H9 (cell line): Measurements from ENCODE around the gene CFHR2. TPM values are rescaled to one million over a fixed set of nuclear protein-coding genes. Genes with fewer than 3 reads are reported as not detected.

Source experiments
- DNase-seq: peaks from one replicate; pipeline ENCODE4 v3.0.0-alpha.2; 2017
- H2AFZ ChIP-seq: one replicate; pipeline ENCODE4 v1.6.1; 2013; ENCODE audit warnings: mild to moderate bottlenecking, low read length, control low read depth, moderate library complexity
- H2AK5ac ChIP-seq: 2 replicates; pipeline ENCODE4 v1.6.1; 2013; ENCODE audit warnings: low read length, control low read depth, mixed read lengths; ENCODE audit not compliant: insufficient read length
- H2BK120ac ChIP-seq: one replicate; pipeline ENCODE4 v1.6.1; 2013; ENCODE audit warnings: low read depth, mild to moderate bottlenecking, low read length, control low read depth, inconsistent platforms; ENCODE audit not compliant: poor library complexity, severe bottlenecking
- H2BK12ac ChIP-seq: 2 replicates; pipeline ENCODE4 v1.6.1; 2013; ENCODE audit warnings: low read length, control low read depth, mixed read lengths, low read depth; ENCODE audit not compliant: insufficient read length
- H2BK15ac ChIP-seq: 2 replicates; pipeline ENCODE4 v1.6.1; 2013; ENCODE audit warnings: low read depth, low read length, control low read depth
- H2BK20ac ChIP-seq: one replicate; pipeline ENCODE4 v1.6.1; 2013; ENCODE audit warnings: low read depth, mild to moderate bottlenecking, low read length, control low read depth, inconsistent platforms; ENCODE audit not compliant: poor library complexity, severe bottlenecking
- H2BK5ac ChIP-seq: 2 replicates; pipeline ENCODE4 v1.6.1; 2013; ENCODE audit warnings: low read length, control low read depth, mixed read lengths; ENCODE audit not compliant: insufficient read length
- H3K14ac ChIP-seq: 2 replicates; pipeline ENCODE4 v1.6.1; 2013; ENCODE audit warnings: low read length, control low read depth; ENCODE audit not compliant: insufficient read depth
- H3K18ac ChIP-seq: 2 replicates; pipeline ENCODE4 v1.6.1; 2013; ENCODE audit warnings: low read depth, mild to moderate bottlenecking, mixed read lengths, low read length, control low read depth; ENCODE audit not compliant: insufficient read length
- H3K23ac ChIP-seq: 2 replicates; pipeline ENCODE4 v1.6.1; 2013; ENCODE audit warnings: low read length, control low read depth, mixed read lengths, low read depth; ENCODE audit not compliant: insufficient read length
- H3K23me2 ChIP-seq: 2 replicates; pipeline ENCODE4 v1.6.1; 2013; ENCODE audit warnings: low read depth, mild to moderate bottlenecking, mixed read lengths, low read length, control low read depth; ENCODE audit not compliant: insufficient read length, poor library complexity, severe bottlenecking
- H3K27ac ChIP-seq: 2 replicates; pipeline ENCODE4 v1.5.1; 2013; ENCODE audit warnings: low read length, control low read depth, mixed read lengths, low read depth; ENCODE audit not compliant: insufficient read length
- H3K27me3 ChIP-seq: 2 replicates; pipeline ENCODE4 v1.6.1; 2013; ENCODE audit warnings: low read length, control low read depth, inconsistent platforms; ENCODE audit not compliant: insufficient read depth
- H3K4ac ChIP-seq: 2 replicates; pipeline ENCODE4 v1.6.1; 2013; ENCODE audit warnings: low read depth, mild to moderate bottlenecking, control low read depth, inconsistent platforms, low read length, moderate library complexity
- H3K4me1 ChIP-seq: 2 replicates; pipeline ENCODE4 v1.6.1; 2013; ENCODE audit warnings: low read length, control low read depth, inconsistent platforms; ENCODE audit not compliant: insufficient read depth
- H3K4me2 ChIP-seq: 2 replicates; pipeline ENCODE4 v1.6.1; 2013; ENCODE audit warnings: low read length, control low read depth, mixed read lengths; ENCODE audit not compliant: insufficient read length, insufficient read depth
- H3K56ac ChIP-seq: 2 replicates; pipeline ENCODE4 v1.6.1; 2013; ENCODE audit warnings: low read depth, mild to moderate bottlenecking, mixed read lengths, low read length, control low read depth; ENCODE audit not compliant: insufficient read length
- H3K79me1 ChIP-seq: 2 replicates; pipeline ENCODE4 v1.6.1; 2013; ENCODE audit warnings: low read depth, mild to moderate bottlenecking, moderate library complexity, low read length, control low read depth, inconsistent platforms; ENCODE audit not compliant: insufficient read depth, poor library complexity, severe bottlenecking
- H3K79me2 ChIP-seq: 2 replicates; pipeline ENCODE4 v1.6.1; 2013; ENCODE audit warnings: low read length, control low read depth, inconsistent platforms; ENCODE audit not compliant: insufficient read depth
- H3K9ac ChIP-seq: 2 replicates; pipeline ENCODE4 v1.6.1; 2013; ENCODE audit warnings: low read length, control low read depth, mixed read lengths; ENCODE audit not compliant: insufficient read length; ENCODE audit errors: extremely low read depth
- H3K9me3 ChIP-seq: one replicate; pipeline ENCODE4 v1.6.1; 2013; ENCODE audit warnings: low read depth, low read length, inconsistent platforms; ENCODE audit not compliant: control insufficient read depth
- H3T11ph ChIP-seq: one replicate; pipeline ENCODE4 v1.6.1; 2013; ENCODE audit warnings: mild to moderate bottlenecking, low read length, control low read depth, inconsistent platforms
- H4K20me1 ChIP-seq: one replicate; pipeline ENCODE4 v1.6.1; 2013; ENCODE audit not compliant: control insufficient read depth, insufficient read length, insufficient read depth
- H4K5ac ChIP-seq: 2 replicates; pipeline ENCODE4 v1.6.1; 2013; ENCODE audit warnings: low read depth, mild to moderate bottlenecking, mixed read lengths, low read length, control low read depth; ENCODE audit not compliant: insufficient read length
- H4K8ac ChIP-seq: replicated peaks from 2 replicates; pipeline ENCODE4 v1.6.1; 2013; ENCODE audit warnings: low read length, control low read depth, mixed read lengths, low read depth; ENCODE audit not compliant: insufficient read length
- H4K91ac ChIP-seq: 2 replicates; pipeline ENCODE4 v1.6.1; 2013; ENCODE audit warnings: low read depth, mild to moderate bottlenecking, moderate library complexity, mixed read lengths, low read length, control low read depth; ENCODE audit not compliant: insufficient read length
- H3K27ac Mint-ChIP-seq, 3 experiments: 2 replicates in 2 of 3; 3 replicates in 1 of 3; pipeline ENCODE4 v1.8.0; 2020 to 2021; ENCODE audit warnings: mixed read lengths in 3 of 3, mild to moderate bottlenecking in 1 of 3, moderate library complexity in 1 of 3
- H3K27me3 Mint-ChIP-seq: 2 replicates; pipeline ENCODE4 v1.8.0; 2021; ENCODE audit warnings: low read depth, mild to moderate bottlenecking, moderate library complexity, mixed read lengths
- H3K36me3 Mint-ChIP-seq, 3 experiments: 2 replicates in 2 of 3; 3 replicates in 1 of 3; pipeline ENCODE4 v1.8.0; 2020 to 2021; ENCODE audit warnings: low read depth in 3 of 3, mixed read lengths in 3 of 3; ENCODE audit not compliant: insufficient read depth in 1 of 3
- H3K4me1 Mint-ChIP-seq, 2 experiments: 2 replicates each; pipeline ENCODE4 v1.8.0; 2020; ENCODE audit warnings: mixed read lengths in 2 of 2
- H3K4me3 Mint-ChIP-seq, 2 experiments: 2 replicates in 1 of 2; 3 replicates in 1 of 2; pipeline ENCODE4 v1.8.0; 2020 to 2021; ENCODE audit warnings: mild to moderate bottlenecking in 2 of 2, mixed read lengths in 2 of 2, moderate library complexity in 1 of 2
- H3K9me3 Mint-ChIP-seq, 2 experiments: 2 replicates in 1 of 2; 3 replicates in 1 of 2; pipeline ENCODE4 v1.8.0; 2020; ENCODE audit warnings: mild to moderate bottlenecking in 2 of 2, mixed read lengths in 2 of 2, moderate library complexity in 1 of 2
- CTCF ChIP-seq: fragments of 200-600 bp; sonication (generic); conservative IDR thresholded peaks from 3 replicates; pipeline ENCODE4 v1.8.0; 2021; ENCODE audit warnings: antibody characterized with exemption, mild to moderate bottlenecking
- WGBS: extraction: QIAGEN DNeasy Blood & Tissue Kit; methylation state at CpG from one replicate; pipeline ENCODE4 v1.1.7; 2013; ENCODE audit warnings: missing lambda C conversion rate, low lambda C conversion rate, mixed read lengths; ENCODE audit not compliant: insufficient read length; ENCODE audit errors: extremely low coverage; 5-methylcytosine and 5-hydroxymethylcytosine counted together
- total RNA-seq: library from RNA; stranded (reverse); gene quantifications from 2 replicates; pipeline ENCODE4 v1.2.1, GENCODE V29; 2021

Gene CFHR2
- total RNA-seq, 1 experiment from 2014 or later = not detected

- peak; percentile 46; the same call in 2 of the 3 replicates for TF ChIP-seq CTCF
- H3K27ac Mint-ChIP-seq = no peak overlapping the region
- Histone ChIP-seq H3K4ac (no peak overlapping the region), H3K79me1 (no peaks in the 10 kb centered on the region), H3K79me2 (no peaks in the 10 kb centered on the region), H4K5ac (no peak overlapping the region), H3K23me2 (no peaks in the 10 kb centered on the region), H4K8ac (no peak overlapping the region), H3K18ac (no peak overlapping the region), H2AK5ac (no peak overlapping the region), H2BK15ac (no peak overlapping the region), H3K9me3 (no peaks in the 10 kb centered on the region), H3K23ac (no peak overlapping the region), H2AFZ (no peak overlapping the region), H2BK20ac (no peak overlapping the region), H3K14ac (no peak overlapping the region), H3T11ph (no peak overlapping the region), H2BK120ac (no peak overlapping the region), H2BK12ac (no peak overlapping the region), H3K27ac (no peak overlapping the region), H3K56ac (no peak overlapping the region), H3K4me1 (no peaks in the 10 kb centered on the region; the same call in 1 of the 2 replicates), H2BK5ac (no peak overlapping the region), H3K9ac (no peak overlapping the region), H3K27me3 (no peaks in the 10 kb centered on the region), H4K91ac (no peak overlapping the region), H3K4me2 (no peak overlapping the region), H4K20me1 (no peaks in the 10 kb centered on the region)
- H3K4me1 Mint-ChIP-seq = peaks cover 0 to 12% of the 10 kb centered on the region in 2 experiments
- H3K36me3 Mint-ChIP-seq = no peaks in the 10 kb centered on the region
- WGBS = no CpG with 5 or more reads among the region's 2 CpGs
- H3K4me3 Mint-ChIP-seq = no peak overlapping the region
- H3K27me3 Mint-ChIP-seq = no peaks in the 10 kb centered on the region
- DNase-seq = no peak
- H3K9me3 Mint-ChIP-seq = no peaks in the 10 kb centered on the region
Measured at GRCh38 chr1:196902344-196902743, 41.2 kb upstream of the CFHR2 start.
